Endodermal cell (in vitro differentiated cells): ENCODE measurements around the gene SP1. TPM values are rescaled to one million over a fixed set of nuclear protein-coding genes. Genes with fewer than 3 reads are reported as not detected.
"Not testable (repeated sequence)": the region's sequence is repeated elsewhere in the genome, so short reads cannot be mapped to it uniquely, and the experiment has no call there.

Experiments
- DNase-seq: peaks from one replicate; pipeline ENCODE4 v3.0.0-alpha.2; 2017
- H3K27ac ChIP-seq: 2 replicates; pipeline ENCODE4 v1.5.1; 2013; ENCODE audit warnings: mild to moderate bottlenecking, low read depth, low read length, moderate library complexity
- H3K27me3 ChIP-seq: 2 replicates; pipeline ENCODE4 v1.6.1; 2013; ENCODE audit warnings: mild to moderate bottlenecking, low read length, moderate library complexity; ENCODE audit not compliant: insufficient read depth, control insufficient read depth, poor library complexity, severe bottlenecking
- H3K36me3 ChIP-seq: 2 replicates; pipeline ENCODE4 v1.7.0; 2013; ENCODE audit warnings: mild to moderate bottlenecking, low read length, moderate library complexity; ENCODE audit not compliant: control insufficient read depth, insufficient read depth
- H3K4me1 ChIP-seq: one replicate; pipeline ENCODE4 v1.7.0; 2013; ENCODE audit warnings: low read length; ENCODE audit not compliant: control insufficient read depth, insufficient read depth
- H3K4me3 ChIP-seq: 2 replicates; pipeline ENCODE4 v1.5.1; 2013; ENCODE audit warnings: mild to moderate bottlenecking, low read length, moderate library complexity
- H3K9ac ChIP-seq: 2 replicates; pipeline ENCODE4 v1.6.1; 2013; ENCODE audit warnings: mild to moderate bottlenecking, low read length, moderate library complexity; ENCODE audit not compliant: poor library complexity, severe bottlenecking; ENCODE audit errors: extremely low read depth
- H3K9me3 ChIP-seq: 2 replicates; pipeline ENCODE4 v1.6.1; 2013; ENCODE audit warnings: mild to moderate bottlenecking, low read length, moderate library complexity; ENCODE audit not compliant: control insufficient read depth
- H3K27ac Mint-ChIP-seq: 2 replicates; pipeline ENCODE4 v1.8.0; 2020; ENCODE audit warnings: mixed read lengths
- H3K27me3 Mint-ChIP-seq: 2 replicates; pipeline ENCODE4 v1.8.0; 2021; ENCODE audit warnings: mild to moderate bottlenecking, mixed read lengths; ENCODE audit not compliant: insufficient read depth
- H3K36me3 Mint-ChIP-seq: 2 replicates; pipeline ENCODE4 v1.8.0; 2020; ENCODE audit warnings: low read depth, mixed read lengths
- H3K4me1 Mint-ChIP-seq: 2 replicates; pipeline ENCODE4 v1.8.0; 2020; ENCODE audit warnings: mixed read lengths
- H3K4me3 Mint-ChIP-seq: 2 replicates; pipeline ENCODE4 v1.8.0; 2020; ENCODE audit warnings: mild to moderate bottlenecking, moderate library complexity, mixed read lengths
- H3K9me3 Mint-ChIP-seq: 2 replicates; pipeline ENCODE4 v1.8.0; 2020; ENCODE audit warnings: mild to moderate bottlenecking, mixed read lengths
- CTCF ChIP-seq: fragments of 200-600 bp; sonication (generic); conservative IDR thresholded peaks from 2 replicates; pipeline ENCODE4 v1.5.0; 2021; ENCODE audit warnings: antibody characterized with exemption, mild to moderate bottlenecking
- WGBS, 2 experiments: methylation state at CpG; one replicate each; pipeline versions ENCODE4 v1.1.5 to v1.1.7; 2013; ENCODE audit warnings: missing lambda C conversion rate in 2 of 2, mixed read lengths in 1 of 2; ENCODE audit not compliant: insufficient coverage in 1 of 2, insufficient read length in 1 of 2; 5-methylcytosine and 5-hydroxymethylcytosine counted together
- total RNA-seq, 2 donors: library from RNA; stranded (reverse); fragmentation: NEBNext Ultra II Directional in 1 of 2; extraction: Animal tissue kit (Norgen Biotek cat#: 25700) in 1 of 2; gene quantifications; 2 replicates in 1 of 2; 3 replicates in 1 of 2; pipeline ENCODE4 v1.2.1, GENCODE V29; 2021

The SP1 gene
- total RNA-seq, 2 donors from 2014 or later, result 91.2 to 99.5 TPM

GRCh38 chr12:53413485-53414204, 33.7 kb downstream of the SP1 start:
- H3K36me3 ChIP-seq, result peaks cover 39% of the 10 kb centered on the region
- H3K27me3 ChIP-seq, result no peaks in the 10 kb centered on the region
- H3K9me3 Mint-ChIP-seq, result no peaks in the 10 kb centered on the region
- H3K4me1 Mint-ChIP-seq, result peaks cover 30% of the 10 kb centered on the region
- no peak overlapping the region for H3K4me3 Mint-ChIP-seq
- H3K4me3 ChIP-seq, result no peak overlapping the region
- WGBS, 2 experiments, result 95% methylated on average over 2 of the region's 3 CpGs; no CpG with 5 or more reads in 1 of the 2 experiments
- H3K27ac Mint-ChIP-seq, result no peak overlapping the region
- no peak overlapping the region for H3K27ac ChIP-seq
- no peaks in the 10 kb centered on the region for H3K27me3 Mint-ChIP-seq
- H3K4me1 ChIP-seq, result peaks cover 13% of the 10 kb centered on the region
- DNase-seq, result no peak
- H3K9me3 ChIP-seq, result no peaks in the 10 kb centered on the region
- TF ChIP-seq CTCF, result no peak
- H3K9ac ChIP-seq, result peak overlapping the region; percentile 13
- peaks cover 29% of the 10 kb centered on the region for H3K36me3 Mint-ChIP-seq

- Histone ChIP-seq H3K9ac (peak overlapping the region; percentile 12), H3K36me3 (peaks cover 30% of the 10 kb centered on the region), H3K4me1 (peaks cover 13% of the 10 kb centered on the region), H3K9me3 (no peaks in the 10 kb centered on the region), H3K27ac (peak overlapping the region; percentile 34), H3K27me3 (no peaks in the 10 kb centered on the region), H3K4me3 (peak overlapping the region; percentile 19)
- no peak for TF ChIP-seq CTCF
- DNase-seq, result no peak
- 90 to 100% methylated on average over 1 to 3 of the region's 3 CpGs for WGBS, 2 experiments
- no peak overlapping the region for H3K4me3 Mint-ChIP-seq
- H3K4me1 Mint-ChIP-seq, result peaks cover 38% of the 10 kb centered on the region
- peak overlapping the region; percentile 92 for H3K27ac Mint-ChIP-seq
- no peaks in the 10 kb centered on the region for H3K27me3 Mint-ChIP-seq
- H3K9me3 Mint-ChIP-seq, result no peaks in the 10 kb centered on the region
- H3K36me3 Mint-ChIP-seq, result peaks cover 19% of the 10 kb centered on the region
These were observed 34.9 kb downstream of the SP1 start for GRCh38 chr12:53414756-53415417.

- Histone ChIP-seq H3K4me3 (peak overlapping the region; percentile 19), H3K27ac (peak overlapping the region; percentile 34), H3K36me3 (peaks cover 26% of the 10 kb centered on the region), H3K4me1 (peaks cover 17% of the 10 kb centered on the region), H3K9ac (peak overlapping the region; percentile 55)
- Mint-ChIP-seq H3K36me3 (peaks cover 13% of the 10 kb centered on the region), H3K4me1 (peaks cover 46% of the 10 kb centered on the region), H3K27ac (peak overlapping the region; percentile 92)
- H3K4me3 Mint-ChIP-seq, H3K27me3 ChIP-seq, H3K9me3 Mint-ChIP-seq, H3K9me3 ChIP-seq, H3K27me3 Mint-ChIP-seq: not testable (repeated sequence)
- DNase-seq, result peak; percentile 65
- 71 to 72% methylated on average over 2 of the region's 2 CpGs for WGBS, 2 experiments
These were observed 35.9 kb downstream of the SP1 start for GRCh38 chr12:53415752-53416389.

GRCh38 chr12:53417291-53417816, 37.4 kb downstream of the SP1 start:
- H3K9me3 ChIP-seq, H3K27me3 ChIP-seq, DNase-seq, H3K4me3 ChIP-seq, H3K27ac ChIP-seq, H3K27me3 Mint-ChIP-seq, H3K9me3 Mint-ChIP-seq, H3K9ac ChIP-seq, H3K27ac Mint-ChIP-seq, H3K4me3 Mint-ChIP-seq, H3K36me3 Mint-ChIP-seq: not testable (repeated sequence)
- WGBS, 2 experiments, result 94 to 97% methylated on average over 3 to 9 of the region's 9 CpGs
- peaks cover 49% of the 10 kb centered on the region for H3K4me1 Mint-ChIP-seq
- peaks cover 14% of the 10 kb centered on the region for H3K36me3 ChIP-seq
- H3K4me1 ChIP-seq, result peaks cover 17% of the 10 kb centered on the region
